ENCODE results near the gene XPO4.
A peak's percentile ranks its signal among the peaks of the same experiment; 100 is the strongest.

XPO4 gene

DNA sequence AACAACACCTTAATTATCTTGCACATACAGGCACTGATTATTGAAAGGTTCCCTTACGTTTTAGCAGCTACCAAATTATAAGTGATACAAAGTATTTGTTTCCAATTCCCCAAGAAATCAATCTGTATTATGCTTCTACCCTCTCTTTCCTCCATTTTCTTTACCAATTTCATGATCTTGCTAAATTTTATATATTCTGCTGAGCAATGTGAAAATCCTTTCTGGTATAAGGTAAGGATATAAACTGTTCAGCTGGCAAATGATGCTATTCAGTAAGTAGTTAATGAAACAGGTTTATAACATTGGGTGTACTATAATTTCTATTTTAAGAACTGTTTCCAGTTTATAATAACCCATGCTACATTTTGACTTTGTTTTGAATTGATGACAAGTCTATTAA lies 127.8 kb downstream of the XPO4 start:
- no peak for DNase-seq (ENCODE audit: low spot score)
- TF ChIP-seq, protein P1, sequence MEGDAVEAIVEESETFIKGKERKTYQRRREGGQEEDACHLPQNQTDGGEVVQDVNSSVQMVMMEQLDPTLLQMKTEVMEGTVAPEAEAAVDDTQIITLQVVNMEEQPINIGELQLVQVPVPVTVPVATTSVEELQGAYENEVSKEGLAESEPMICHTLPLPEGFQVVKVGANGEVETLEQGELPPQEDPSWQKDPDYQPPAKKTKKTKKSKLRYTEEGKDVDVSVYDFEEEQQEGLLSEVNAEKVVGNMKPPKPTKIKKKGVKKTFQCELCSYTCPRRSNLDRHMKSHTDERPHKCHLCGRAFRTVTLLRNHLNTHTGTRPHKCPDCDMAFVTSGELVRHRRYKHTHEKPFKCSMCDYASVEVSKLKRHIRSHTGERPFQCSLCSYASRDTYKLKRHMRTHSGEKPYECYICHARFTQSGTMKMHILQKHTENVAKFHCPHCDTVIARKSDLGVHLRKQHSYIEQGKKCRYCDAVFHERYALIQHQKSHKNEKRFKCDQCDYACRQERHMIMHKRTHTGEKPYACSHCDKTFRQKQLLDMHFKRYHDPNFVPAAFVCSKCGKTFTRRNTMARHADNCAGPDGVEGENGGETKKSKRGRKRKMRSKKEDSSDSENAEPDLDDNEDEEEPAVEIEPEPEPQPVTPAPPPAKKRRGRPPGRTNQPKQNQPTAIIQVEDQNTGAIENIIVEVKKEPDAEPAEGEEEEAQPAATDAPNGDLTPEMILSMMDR (IDR thresholded peaks at IDR 0.05; ENCODE audit: extremely low read depth, insufficient read depth, missing control alignments): no peak
- in situ Hi-C loops (cut with MboI; ENCODE audit: low pct_unique_long_range_greater_than_20kb, low sequenced_read_pairs, unreplicated experiment): no loop called here

DNA sequence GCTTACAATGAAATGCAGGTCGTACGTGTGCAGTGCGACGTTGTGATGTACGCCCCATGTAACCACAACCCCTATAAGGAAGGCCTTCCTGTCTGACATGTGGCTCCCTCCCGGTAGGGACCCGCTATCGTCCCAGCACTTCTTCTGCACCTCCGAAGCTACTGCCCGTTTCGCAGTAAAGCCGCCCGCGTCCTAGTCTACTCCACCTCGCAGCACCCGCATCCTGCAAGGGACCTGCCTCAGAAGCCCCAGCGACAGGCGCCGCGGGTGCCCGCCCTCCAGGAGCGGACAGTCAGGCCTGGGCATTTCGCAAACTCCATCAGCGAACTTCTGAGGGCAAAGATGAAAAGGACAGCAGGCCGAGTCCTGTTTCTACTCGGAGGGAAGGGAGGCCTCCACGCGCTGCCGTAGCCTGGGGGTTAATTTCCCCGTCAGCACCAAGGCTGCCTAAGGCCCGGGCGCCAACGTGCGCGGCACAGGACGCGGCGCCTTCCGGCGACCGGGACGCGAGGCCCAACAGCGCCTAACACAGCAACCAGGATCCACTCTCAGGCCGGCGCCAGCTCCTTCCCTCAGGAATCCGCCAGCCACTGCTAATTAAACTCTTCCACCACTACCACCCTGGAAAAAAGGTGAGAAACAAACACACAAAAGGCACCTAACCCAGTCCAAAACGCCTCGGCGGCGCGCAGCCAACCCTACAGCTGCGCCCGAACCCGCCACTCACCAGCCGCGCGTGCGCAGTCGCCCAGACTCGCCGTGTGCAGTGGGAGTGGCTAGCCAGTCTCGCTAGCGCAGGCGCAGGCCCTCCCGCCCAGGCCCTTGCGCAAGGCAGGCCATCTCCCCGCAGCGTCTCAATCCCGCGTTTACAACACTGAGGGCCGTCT lies 129.1 kb downstream of the XPO4 start, which contains the start of gene EEF1AKMT1:
EEF1AKMT1 (minus strand) TSS at position 768 of the 887 bp plus-strand sequence. CDS start 16,363 bp downstream, outside the sequence.
- peak; percentile 90 for DNase-seq (ENCODE audit: low spot score)
- in situ Hi-C loops (cut with MboI; ENCODE audit: low pct_unique_long_range_greater_than_20kb, low sequenced_read_pairs, unreplicated experiment): no loop called here
- TF ChIP-seq, protein P1 (IDR thresholded peaks at IDR 0.05; ENCODE audit: extremely low read depth, insufficient read depth, missing control alignments): no peak

DNA sequence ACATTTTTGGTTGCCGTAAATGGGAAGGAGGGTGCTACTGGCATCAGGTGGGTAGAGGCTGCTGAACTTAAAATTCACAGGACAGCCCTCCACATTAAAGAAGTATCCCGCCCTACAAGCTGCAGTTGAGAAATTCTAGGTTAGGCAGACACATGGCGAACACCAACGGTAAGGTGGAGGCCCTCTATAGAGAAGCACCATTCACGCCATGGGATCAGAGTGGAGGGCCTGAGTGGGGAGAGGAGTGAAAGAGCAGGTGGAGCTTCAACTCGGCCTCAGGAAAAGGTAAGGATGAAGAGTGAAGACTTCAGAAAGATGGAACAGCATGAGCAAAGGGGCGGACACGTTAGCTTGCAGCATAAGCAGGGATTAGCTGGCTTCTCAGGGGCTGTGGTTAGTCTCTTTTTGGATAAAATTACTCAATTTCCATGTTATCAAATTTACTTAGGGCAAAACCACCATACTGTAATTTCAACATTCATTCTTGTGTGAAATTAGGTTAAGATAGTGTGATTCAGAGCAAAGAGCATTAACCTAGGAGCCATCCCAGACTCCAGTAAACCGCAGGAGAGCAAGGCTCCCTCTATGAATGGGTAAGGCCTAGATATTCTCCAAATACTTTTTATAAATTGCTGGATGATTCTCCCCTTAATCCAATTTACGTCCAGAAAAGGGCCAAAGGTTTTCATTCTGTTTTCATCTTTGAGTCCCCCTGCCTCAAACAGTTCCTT lies 130.0 kb downstream of the XPO4 start:
- in situ Hi-C loops (cut with MboI; ENCODE audit: low pct_unique_long_range_greater_than_20kb, low sequenced_read_pairs, unreplicated experiment): no loop called here
- DNase-seq (ENCODE audit: low spot score): no peak
- TF ChIP-seq, protein P1 (IDR thresholded peaks at IDR 0.05; ENCODE audit: extremely low read depth, insufficient read depth, missing control alignments): no peak

DNA sequence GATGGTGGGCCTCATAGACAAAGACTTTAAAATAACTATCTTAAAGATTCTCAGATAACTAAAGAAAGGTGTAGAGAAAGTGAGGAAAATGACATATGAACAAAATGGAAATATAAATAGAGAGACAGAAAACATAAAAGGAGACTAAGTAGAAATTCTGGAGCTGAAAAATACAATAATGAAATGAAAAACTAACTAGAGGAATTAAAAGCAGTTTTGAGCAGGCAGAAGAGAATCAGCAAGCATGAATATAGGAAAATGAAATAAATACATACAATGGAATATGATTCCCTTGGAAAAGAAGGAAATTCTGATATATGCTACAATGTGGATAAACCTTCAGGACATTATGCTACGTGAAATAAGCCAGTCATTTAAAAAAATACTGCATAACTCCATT lies 132.7 kb downstream of the XPO4 start:
- no peak for DNase-seq (ENCODE audit: low spot score)
- TF ChIP-seq, protein P1 (IDR thresholded peaks at IDR 0.05; ENCODE audit: extremely low read depth, insufficient read depth, missing control alignments): no peak
- in situ Hi-C loops (cut with MboI; ENCODE audit: low pct_unique_long_range_greater_than_20kb, low sequenced_read_pairs, unreplicated experiment): no loop called here

DNA sequence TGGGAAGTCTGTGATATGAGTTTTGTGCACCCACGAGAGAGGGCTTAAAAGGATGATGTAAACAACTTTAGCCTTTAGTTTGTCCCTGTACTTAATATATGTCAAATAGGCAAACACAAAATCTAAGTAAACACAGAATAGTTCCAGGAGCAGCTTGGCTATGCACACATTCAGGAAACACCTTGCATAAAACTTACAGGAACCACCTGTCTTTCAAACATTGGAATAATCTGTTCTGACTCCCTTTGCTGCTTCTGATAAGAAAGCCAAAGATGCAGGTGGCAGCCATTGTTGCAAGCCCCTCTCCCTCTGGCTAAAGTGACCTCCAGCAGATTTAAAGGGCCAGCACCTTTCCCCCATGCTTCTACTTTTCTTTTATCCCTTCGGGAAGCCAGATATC lies 133.5 kb downstream of the XPO4 start:
- TF ChIP-seq, protein P1 (IDR thresholded peaks at IDR 0.05; ENCODE audit: extremely low read depth, insufficient read depth, missing control alignments): no peak
- in situ Hi-C loops (cut with MboI; ENCODE audit: low pct_unique_long_range_greater_than_20kb, low sequenced_read_pairs, unreplicated experiment): no loop called here
- DNase-seq (ENCODE audit: low spot score): no peak

DNA sequence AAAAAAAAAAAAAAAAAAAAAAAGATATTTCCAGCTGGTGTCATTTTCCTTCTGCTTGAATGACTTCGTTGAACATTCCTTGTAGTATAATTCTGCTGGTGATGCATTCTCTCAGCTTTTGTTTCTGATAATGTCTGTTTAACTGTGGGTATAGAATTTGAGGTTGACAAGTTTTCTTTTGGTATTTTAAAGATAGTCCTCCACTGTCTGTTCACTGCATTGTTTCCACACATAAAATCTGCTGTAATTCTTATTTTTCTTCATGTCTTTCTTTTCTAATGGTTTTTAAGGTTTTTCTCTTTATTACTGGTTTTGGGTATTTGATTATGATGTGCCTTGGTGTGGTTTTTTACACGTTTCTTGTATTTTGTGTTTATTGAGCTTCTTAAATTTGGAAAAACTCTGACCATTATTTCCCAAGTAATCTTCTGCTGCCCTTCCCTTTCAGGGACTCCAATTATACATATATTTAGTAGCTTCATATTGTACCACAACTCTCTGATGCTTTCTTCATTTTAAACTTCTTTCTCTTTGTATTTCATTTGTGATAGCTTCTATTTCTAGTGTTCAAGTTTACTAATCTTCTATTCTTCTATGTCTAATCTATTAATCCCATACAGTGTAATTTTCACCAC lies 135.1 kb downstream of the XPO4 start:
- TF ChIP-seq, protein P1 (IDR thresholded peaks at IDR 0.05; ENCODE audit: extremely low read depth, insufficient read depth, missing control alignments): no peak
- DNase-seq (ENCODE audit: low spot score): no peak
- in situ Hi-C loops (cut with MboI; ENCODE audit: low pct_unique_long_range_greater_than_20kb, low sequenced_read_pairs, unreplicated experiment): no loop called here

All from GM13977 (cell line).